ENCODE results near the gene FETUB. TPM values are rescaled to one million over a fixed set of nuclear protein-coding genes. Genes with fewer than 3 reads are reported as not detected.

Gene FETUB
- total and polyA plus RNA-seq, 12 donors = 0.21 to 0.42 (median 0.30) TPM; not detected in 8

DNA sequence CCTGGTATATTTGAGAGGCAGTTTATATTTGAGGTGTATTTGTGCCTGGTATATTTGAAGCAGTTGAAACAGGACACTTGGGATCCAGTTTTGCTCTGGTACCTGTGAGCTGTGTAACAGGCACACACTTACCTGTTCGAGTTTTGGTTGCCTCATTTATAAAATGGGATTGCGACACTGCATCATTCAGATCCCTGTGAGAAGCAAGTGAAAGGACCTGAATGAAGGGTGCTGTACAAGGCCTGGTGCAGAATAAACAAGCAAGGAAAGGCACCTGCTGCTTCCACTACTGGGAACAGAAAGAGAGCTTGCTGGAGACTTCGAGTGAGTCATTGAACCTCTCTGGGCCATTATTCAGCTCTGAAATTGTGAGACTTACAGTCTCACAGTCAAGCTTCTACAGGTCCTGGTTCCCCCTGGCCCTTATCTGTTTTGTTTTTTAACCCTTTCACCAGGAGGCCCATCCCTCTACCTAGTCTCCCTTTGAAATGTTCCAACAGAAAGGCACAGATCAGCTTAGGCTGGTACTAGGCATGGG lies 11.5 kb downstream of the FETUB start:
- Histone ChIP-seq H3K4me3 (no peak overlapping the region), H3K9me3 (no peaks in the 10 kb centered on the region), H3K27ac (no peak overlapping the region), H3K27me3 (peaks cover 0 to 7% (median 0%) of the 10 kb centered on the region in 7 donors), H3K36me3 (no peaks in the 10 kb centered on the region), H3K4me1 (no peaks in the 10 kb centered on the region)
- 87 to 88% methylated on average over 3 of the region's 3 CpGs for WGBS, 2 donors
- no peak for ATAC-seq
- TF ChIP-seq, protein P1, sequence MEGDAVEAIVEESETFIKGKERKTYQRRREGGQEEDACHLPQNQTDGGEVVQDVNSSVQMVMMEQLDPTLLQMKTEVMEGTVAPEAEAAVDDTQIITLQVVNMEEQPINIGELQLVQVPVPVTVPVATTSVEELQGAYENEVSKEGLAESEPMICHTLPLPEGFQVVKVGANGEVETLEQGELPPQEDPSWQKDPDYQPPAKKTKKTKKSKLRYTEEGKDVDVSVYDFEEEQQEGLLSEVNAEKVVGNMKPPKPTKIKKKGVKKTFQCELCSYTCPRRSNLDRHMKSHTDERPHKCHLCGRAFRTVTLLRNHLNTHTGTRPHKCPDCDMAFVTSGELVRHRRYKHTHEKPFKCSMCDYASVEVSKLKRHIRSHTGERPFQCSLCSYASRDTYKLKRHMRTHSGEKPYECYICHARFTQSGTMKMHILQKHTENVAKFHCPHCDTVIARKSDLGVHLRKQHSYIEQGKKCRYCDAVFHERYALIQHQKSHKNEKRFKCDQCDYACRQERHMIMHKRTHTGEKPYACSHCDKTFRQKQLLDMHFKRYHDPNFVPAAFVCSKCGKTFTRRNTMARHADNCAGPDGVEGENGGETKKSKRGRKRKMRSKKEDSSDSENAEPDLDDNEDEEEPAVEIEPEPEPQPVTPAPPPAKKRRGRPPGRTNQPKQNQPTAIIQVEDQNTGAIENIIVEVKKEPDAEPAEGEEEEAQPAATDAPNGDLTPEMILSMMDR (IDR thresholded peaks at IDR 0.05) = no peak
- DNase-seq = no peak
- intact Hi-C loops (cut with DNase I) = no loop called here

DNA sequence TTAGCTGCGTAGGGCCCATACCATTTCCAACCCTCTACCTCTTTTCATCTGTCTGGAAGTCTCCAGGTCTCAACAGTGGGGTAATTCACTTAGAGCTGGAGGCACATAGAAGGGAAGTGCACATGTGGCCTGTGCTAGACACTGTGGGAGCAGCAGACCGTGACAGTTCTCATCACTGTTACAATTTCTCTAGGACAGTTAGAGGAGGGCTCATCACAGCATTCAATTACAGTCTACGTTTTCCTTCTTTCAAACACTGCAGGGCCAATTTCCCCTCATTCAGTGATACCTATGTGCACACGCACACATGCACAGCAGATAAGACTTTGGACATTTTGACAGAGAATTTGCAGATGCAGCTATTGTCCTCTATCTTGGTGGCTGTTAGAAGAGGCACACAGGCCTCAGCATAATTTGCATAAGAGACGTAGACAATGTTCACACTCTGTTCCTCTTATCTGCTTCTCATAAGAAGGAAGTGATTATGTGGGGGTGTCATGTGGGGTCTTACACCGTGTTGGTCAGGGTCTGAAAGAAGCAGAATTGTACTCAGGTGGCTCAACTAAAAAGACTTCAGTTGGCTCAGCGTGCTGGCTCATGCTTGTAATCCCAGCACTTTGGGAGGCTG lies 13.0 kb downstream of the FETUB start:
- no peak overlapping the region for H3K4me3 ChIP-seq
- no peaks in the 10 kb centered on the region for H3K4me1 ChIP-seq
- DNase-seq (no peak), ATAC-seq (no peak)
- 71 to 75% methylated on average over 7 of the region's 7 CpGs for WGBS, 2 donors
- TF ChIP-seq, protein P1 (IDR thresholded peaks at IDR 0.05) = no peak
- H3K9me3 ChIP-seq = no peaks in the 10 kb centered on the region
- no peak overlapping the region for H3K27ac ChIP-seq
- H3K27me3 ChIP-seq = peaks cover 0 to 15% (median 0%) of the 10 kb centered on the region in 7 donors
- no peaks in the 10 kb centered on the region for H3K36me3 ChIP-seq
- intact Hi-C loops (cut with DNase I) = no loop called here

- no peak overlapping the region for H3K4me3 ChIP-seq
- H3K9me3 ChIP-seq = no peaks in the 10 kb centered on the region
- TF ChIP-seq, protein P1 (IDR thresholded peaks at IDR 0.05) = no peak
- ATAC-seq (no peak), DNase-seq (no peak)
- WGBS, 2 donors = 34 to 60% methylated on average over 6 of the region's 6 CpGs
- H3K4me1 ChIP-seq = no peaks in the 10 kb centered on the region
- H3K27me3 ChIP-seq = peaks cover 0 to 15% (median 0%) of the 10 kb centered on the region in 7 donors
- intact Hi-C loops (cut with DNase I) = no loop called here
- no peaks in the 10 kb centered on the region for H3K36me3 ChIP-seq
- H3K27ac ChIP-seq = no peak overlapping the region
Observed at GRCh38 chr3:186653984-186654383, 13.8 kb downstream of the FETUB start.

DNA sequence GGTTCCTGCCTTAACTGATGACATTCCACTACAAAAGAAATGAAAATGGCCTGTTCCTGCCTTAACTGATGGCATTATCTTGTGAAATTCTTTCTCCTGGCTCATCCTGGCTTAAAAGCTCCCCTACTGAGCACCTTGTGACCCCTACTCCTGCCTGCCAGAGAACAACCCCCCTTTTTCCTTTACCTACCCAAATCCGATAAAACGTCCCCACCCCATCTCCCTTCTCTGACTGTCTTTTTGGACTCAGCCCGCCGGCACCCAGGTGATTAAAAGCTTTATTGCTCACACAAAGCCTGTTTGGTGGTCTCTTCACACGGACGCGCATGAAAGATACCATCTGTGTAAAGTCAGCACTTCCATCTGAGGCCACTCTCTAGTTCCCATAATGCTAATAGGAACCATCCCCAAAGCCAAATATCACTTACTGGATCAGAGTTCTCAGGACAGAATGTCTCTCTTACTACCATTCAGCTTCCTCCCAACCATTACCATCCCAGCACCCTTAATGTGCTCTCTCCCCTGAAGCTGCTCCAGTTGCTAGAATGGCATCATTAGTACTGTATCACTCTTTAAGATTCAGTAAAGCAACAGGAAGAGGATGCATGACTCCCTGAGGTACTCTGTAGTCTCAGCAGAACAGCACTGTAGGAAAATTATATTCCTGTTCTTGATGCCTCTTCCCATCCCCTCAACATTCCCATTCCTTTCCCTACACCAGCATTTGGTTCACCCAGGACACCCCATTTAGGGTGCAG lies 23.3 kb downstream of the FETUB start:
- no peak for ATAC-seq
- DNase-seq = no peak
- Histone ChIP-seq H3K4me3 (no peak overlapping the region), H3K4me1 (no peaks in the 10 kb centered on the region), H3K27ac (no peak overlapping the region), H3K9me3 (no peaks in the 10 kb centered on the region), H3K27me3 (peaks cover 0 to 19% (median 7%) of the 10 kb centered on the region in 7 donors), H3K36me3 (no peaks in the 10 kb centered on the region)
- intact Hi-C loops (cut with DNase I) = no loop called here
- TF ChIP-seq, protein P1 (IDR thresholded peaks at IDR 0.05) = no peak
- WGBS, 2 donors = 39 to 46% methylated on average over 7 of the region's 7 CpGs

All from heart right ventricle (tissue), 16 donors.